ENCODE results near the gene RBM26.

DNA sequence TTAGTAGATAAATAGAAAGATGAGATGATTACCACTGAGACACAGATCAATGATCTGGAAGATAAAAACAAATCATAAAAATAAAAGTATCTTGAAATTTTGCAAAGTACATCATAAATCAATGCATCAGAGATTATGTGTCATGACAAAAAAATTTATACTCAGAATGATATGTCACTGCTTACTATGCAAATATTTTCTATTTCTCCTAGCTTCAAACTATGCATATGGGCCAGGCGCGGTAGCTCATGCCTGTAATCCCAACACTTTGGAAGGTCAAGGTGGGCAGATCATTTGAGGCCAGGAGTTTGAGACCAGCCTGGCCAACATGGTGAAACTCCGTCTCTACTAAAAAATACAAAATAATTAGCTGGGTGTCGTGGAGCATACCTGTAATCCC, 17.3 kb upstream of the RBM26 start:
- TF ChIP-seq, protein P1, sequence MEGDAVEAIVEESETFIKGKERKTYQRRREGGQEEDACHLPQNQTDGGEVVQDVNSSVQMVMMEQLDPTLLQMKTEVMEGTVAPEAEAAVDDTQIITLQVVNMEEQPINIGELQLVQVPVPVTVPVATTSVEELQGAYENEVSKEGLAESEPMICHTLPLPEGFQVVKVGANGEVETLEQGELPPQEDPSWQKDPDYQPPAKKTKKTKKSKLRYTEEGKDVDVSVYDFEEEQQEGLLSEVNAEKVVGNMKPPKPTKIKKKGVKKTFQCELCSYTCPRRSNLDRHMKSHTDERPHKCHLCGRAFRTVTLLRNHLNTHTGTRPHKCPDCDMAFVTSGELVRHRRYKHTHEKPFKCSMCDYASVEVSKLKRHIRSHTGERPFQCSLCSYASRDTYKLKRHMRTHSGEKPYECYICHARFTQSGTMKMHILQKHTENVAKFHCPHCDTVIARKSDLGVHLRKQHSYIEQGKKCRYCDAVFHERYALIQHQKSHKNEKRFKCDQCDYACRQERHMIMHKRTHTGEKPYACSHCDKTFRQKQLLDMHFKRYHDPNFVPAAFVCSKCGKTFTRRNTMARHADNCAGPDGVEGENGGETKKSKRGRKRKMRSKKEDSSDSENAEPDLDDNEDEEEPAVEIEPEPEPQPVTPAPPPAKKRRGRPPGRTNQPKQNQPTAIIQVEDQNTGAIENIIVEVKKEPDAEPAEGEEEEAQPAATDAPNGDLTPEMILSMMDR (conservative IDR thresholded peaks at IDR 0.05 in 1 of 2, IDR thresholded peaks at IDR 0.05 in 1 of 2; ENCODE audit: extremely low read depth in 1 of 2, insufficient read depth in 1 of 2, low read depth in 1 of 2, low read length in 2 of 2): no peak
- no peak for TF ChIP-seq EZH2 (IDR thresholded peaks at IDR 0.05; ENCODE audit: borderline replicate concordance, low read length)

Data from mammary epithelial cell (primary cell).